Duodenal mucosa (tissue), 2 donors: ENCODE data around the gene CBX8.

ENCODE experiments used
- H3K27ac ChIP-seq: one replicate; pipeline ENCODE4 v1.7.0; 2013; ENCODE audit warnings: low read depth, low read length
- H3K27me3 ChIP-seq, 2 donors: one replicate each; pipeline ENCODE4 v1.7.0; 2013; ENCODE audit warnings: low read length in 2 of 2, control low read depth in 1 of 2; ENCODE audit not compliant: insufficient read depth in 2 of 2, control insufficient read depth in 1 of 2
- H3K36me3 ChIP-seq, 2 donors: one replicate each; pipeline ENCODE4 v1.7.0; 2013; ENCODE audit warnings: low read length in 2 of 2, control low read depth in 1 of 2; ENCODE audit not compliant: insufficient read depth in 2 of 2, control insufficient read depth in 1 of 2
- H3K4me1 ChIP-seq, 2 donors: one replicate each; pipeline ENCODE4 v1.7.0; 2013; ENCODE audit warnings: low read length in 2 of 2, control low read depth in 1 of 2; ENCODE audit not compliant: insufficient read depth in 2 of 2, control insufficient read depth in 1 of 2
- H3K4me3 ChIP-seq, 2 donors: one replicate each; pipeline ENCODE4 v1.7.0; 2013; ENCODE audit warnings: low read length in 2 of 2, low read depth in 1 of 2
- H3K9ac ChIP-seq, 2 donors: one replicate each; pipeline ENCODE4 v1.7.0; 2013; ENCODE audit warnings: low read length in 2 of 2, low read depth in 1 of 2
- H3K9me3 ChIP-seq, 2 donors: one replicate each; pipeline ENCODE4 v1.7.0; 2013; ENCODE audit warnings: low read length in 2 of 2, control low read depth in 1 of 2; ENCODE audit not compliant: control insufficient read depth in 1 of 2

The CBX8 gene

GRCh38 chr17:79798299-79799173, 1.7 kb upstream of the CBX8 start:
- peak overlapping the region in 1 of 2 donors; percentile 43 for H3K4me3 ChIP-seq
- H3K27me3 ChIP-seq = peaks cover 57 to 59% of the 10 kb centered on the region in 2 donors
- no peak overlapping the region for H3K9ac ChIP-seq
- H3K4me1 ChIP-seq = peaks cover 26 to 45% of the 10 kb centered on the region in 2 donors
- H3K36me3 ChIP-seq = peaks cover 0 to 4% of the 10 kb centered on the region in 2 donors
- H3K27ac ChIP-seq = no peak overlapping the region
- H3K9me3 ChIP-seq = no peaks in the 10 kb centered on the region

GRCh38 chr17:79797492-79798298, 818 bp upstream of the CBX8 start:
- Histone ChIP-seq H3K27me3 (peaks cover 55 to 57% of the 10 kb centered on the region in 2 donors), H3K27ac (no peak overlapping the region), H3K9ac (no peak overlapping the region), H3K9me3 (no peaks in the 10 kb centered on the region), H3K4me3 (peak overlapping the region; percentile 35 to 51), H3K4me1 (peaks cover 26 to 48% of the 10 kb centered on the region in 2 donors), H3K36me3 (peaks cover 0 to 4% of the 10 kb centered on the region in 2 donors)

GRCh38 chr17:79796444-79796762, 474 bp downstream of the CBX8 start:
- no peaks in the 10 kb centered on the region for H3K9me3 ChIP-seq
- no peak overlapping the region for H3K27ac ChIP-seq
- H3K9ac ChIP-seq = peak overlapping the region; percentile 73 to 76
- peaks cover 24 to 45% of the 10 kb centered on the region in 2 donors for H3K4me1 ChIP-seq
- peaks cover 0 to 4% of the 10 kb centered on the region in 2 donors for H3K36me3 ChIP-seq
- H3K27me3 ChIP-seq = peaks cover 51 to 56% of the 10 kb centered on the region in 2 donors
- peak overlapping the region; percentile 83 to 89 for H3K4me3 ChIP-seq

DNA sequence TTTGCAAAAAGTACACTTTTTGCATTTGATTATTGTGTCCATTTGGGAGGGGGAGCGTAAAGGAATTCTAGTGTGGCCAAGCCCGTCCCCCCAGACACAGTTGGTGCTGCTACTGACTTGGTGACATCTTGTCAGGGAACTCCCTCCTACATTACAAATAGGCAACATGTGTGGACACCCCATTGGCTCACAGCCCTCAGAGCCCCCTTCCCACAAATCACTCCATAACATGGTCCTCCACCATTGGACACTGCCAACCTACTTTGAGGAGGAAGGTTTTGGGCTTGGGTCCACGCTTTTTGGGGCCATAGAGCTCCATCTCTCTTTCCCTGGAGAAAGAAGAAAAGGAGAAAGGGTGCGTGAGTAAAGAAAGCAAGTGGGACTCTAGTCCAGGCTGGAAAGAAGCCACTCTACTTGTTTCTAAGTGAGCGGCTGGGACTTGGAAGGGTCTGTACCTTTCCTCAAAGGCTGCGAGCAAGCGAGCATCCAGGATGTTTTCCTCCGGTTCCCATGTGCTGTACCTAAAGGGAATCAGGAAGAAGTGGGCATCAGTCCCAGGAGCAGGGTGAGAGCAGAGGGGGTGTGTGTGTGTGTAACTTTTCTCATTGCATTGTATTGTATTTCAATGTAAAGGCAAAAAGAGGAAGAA, 958 bp downstream of the CBX8 start:
- Histone ChIP-seq H3K4me3 (peak overlapping the region; percentile 83 to 89), H3K9ac (peak overlapping the region; percentile 73 to 76), H3K36me3 (peaks cover 0 to 4% of the 10 kb centered on the region in 2 donors), H3K27ac (no peak overlapping the region), H3K27me3 (peaks cover 50 to 56% of the 10 kb centered on the region in 2 donors), H3K9me3 (no peaks in the 10 kb centered on the region), H3K4me1 (peaks cover 20 to 41% of the 10 kb centered on the region in 2 donors)

- Histone ChIP-seq H3K4me3 (no peak overlapping the region), H3K9ac (peak overlapping the region in 1 of 2 donors; percentile 10), H3K27me3 (peaks cover 50 to 57% of the 10 kb centered on the region in 2 donors), H3K36me3 (peaks cover 0 to 4% of the 10 kb centered on the region in 2 donors), H3K9me3 (no peaks in the 10 kb centered on the region), H3K27ac (no peak overlapping the region), H3K4me1 (peaks cover 15 to 31% of the 10 kb centered on the region in 2 donors)
Observed at GRCh38 chr17:79794659-79795511, 2.0 kb downstream of the CBX8 start.

DNA sequence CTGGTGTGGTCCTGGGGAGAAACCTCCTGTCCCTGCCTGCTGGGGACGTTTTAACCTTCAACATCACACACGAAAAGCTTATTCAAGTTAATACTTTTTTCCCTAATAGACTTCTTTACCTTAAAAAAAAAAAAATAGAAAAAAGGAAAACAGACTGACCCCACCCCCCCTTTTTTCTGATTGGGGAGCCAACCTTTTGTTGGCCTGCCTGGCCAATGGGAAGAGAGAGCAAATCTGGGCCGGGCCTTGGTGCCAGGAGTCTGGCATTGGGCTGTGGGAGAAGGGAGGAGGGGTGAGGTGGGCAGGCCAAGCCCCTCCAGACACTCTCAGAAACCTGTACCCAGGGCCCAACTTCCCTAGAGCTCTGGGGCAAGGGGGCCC, 3.0 kb downstream of the CBX8 start:
- Histone ChIP-seq H3K36me3 (peaks cover 0 to 4% of the 10 kb centered on the region in 2 donors), H3K4me1 (peaks cover 15 to 27% of the 10 kb centered on the region in 2 donors), H3K9me3 (no peaks in the 10 kb centered on the region), H3K9ac (no peak overlapping the region), H3K27ac (no peak overlapping the region), H3K27me3 (peaks cover 51 to 57% of the 10 kb centered on the region in 2 donors), H3K4me3 (no peak overlapping the region)

GRCh38 chr17:79792984-79793923, 3.6 kb downstream of the CBX8 start:
- H3K36me3 ChIP-seq = peaks cover 0 to 4% of the 10 kb centered on the region in 2 donors
- H3K4me1 ChIP-seq = peaks cover 9 to 22% of the 10 kb centered on the region in 2 donors
- H3K27ac ChIP-seq = no peak overlapping the region
- no peak overlapping the region for H3K9ac ChIP-seq
- peaks cover 50 to 57% of the 10 kb centered on the region in 2 donors for H3K27me3 ChIP-seq
- H3K9me3 ChIP-seq = no peaks in the 10 kb centered on the region
- peak overlapping the region in 1 of 2 donors; percentile 40 for H3K4me3 ChIP-seq

DNA sequence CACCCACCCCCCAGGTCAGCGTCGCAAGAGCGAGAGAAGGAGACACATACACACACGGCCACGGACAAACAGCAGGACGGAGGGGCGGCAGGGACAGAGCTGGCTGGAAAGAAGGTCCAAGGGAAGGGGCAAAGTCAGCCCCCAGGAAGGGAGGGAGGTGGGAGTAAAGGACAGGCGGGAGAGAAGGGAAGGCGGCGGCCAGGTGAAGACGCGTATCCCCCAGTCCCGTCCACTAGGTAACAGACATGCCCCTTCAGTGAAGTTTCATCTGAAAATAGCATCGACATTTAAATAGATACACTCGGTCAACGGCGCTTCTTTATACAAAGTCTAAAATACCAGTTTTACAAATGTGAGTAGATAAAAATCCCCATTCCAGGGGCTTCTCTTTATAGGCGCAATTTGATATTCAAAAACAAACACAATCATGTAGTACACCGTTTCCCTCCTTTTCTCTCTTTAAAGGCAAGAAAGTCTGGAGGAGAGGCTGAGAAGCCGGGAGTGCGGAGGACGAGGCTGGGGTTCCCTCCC, 4.5 kb downstream of the CBX8 start:
- Histone ChIP-seq H3K4me3 (no peak overlapping the region), H3K9ac (no peak overlapping the region), H3K36me3 (peaks cover 0 to 4% of the 10 kb centered on the region in 2 donors), H3K27me3 (peaks cover 49 to 56% of the 10 kb centered on the region in 2 donors), H3K4me1 (peaks cover 7 to 16% of the 10 kb centered on the region in 2 donors), H3K27ac (no peak overlapping the region), H3K9me3 (no peaks in the 10 kb centered on the region)
